H1 (cell line): ENCODE data around the gene DEFB128. TPM values are rescaled to one million over a fixed set of nuclear protein-coding genes. Genes with fewer than 3 reads are reported as not detected.

ENCODE experiments used
- CTCF ChIA-PET: fragments of 300-600 bp; sonication (Branson Sonifier 250); formaldehyde crosslinking; loops from one replicate; lab custom pipeline; 2021; ENCODE audit not compliant: partially characterized antibody; lab: Charles Lee
- POLR2A ChIA-PET: fragments of 300-600 bp; sonication (Branson Sonifier 250); formaldehyde crosslinking; loops from one replicate; lab custom pipeline; 2021; ENCODE audit warnings: inconsistent platforms; ENCODE audit not compliant: partially characterized antibody; lab: Charles Lee
- DNase-seq, 2 experiments: peaks; one replicate each; pipeline versions ENCODE4 v3.0.0 to v3.0.0-alpha.2; 2010 to 2022; ENCODE audit warnings: low spot score in 2 of 2, low read depth in 1 of 2, mixed read lengths in 1 of 2
- FAIRE-seq: peaks from 2 replicates; lab custom pipeline; 2011; peaks lifted over from hg19 to GRCh38; lab: Jason Lieb, UNC
- H2AFZ ChIP-seq: 2 replicates; pipeline ENCODE4 v1.8.1; 2012; ENCODE audit warnings: low read length, inconsistent platforms
- H2AK5ac ChIP-seq: 2 replicates; pipeline ENCODE4 v1.6.1; 2013; ENCODE audit warnings: low read depth, low read length
- H2BK120ac ChIP-seq: replicated peaks from 2 replicates; pipeline ENCODE3; 2013; ENCODE audit warnings: low read depth, low read length, inconsistent platforms
- H2BK12ac ChIP-seq: 2 replicates; pipeline ENCODE4 v1.6.1; 2013; ENCODE audit warnings: low read depth, low read length
- H2BK15ac ChIP-seq: 2 replicates; pipeline ENCODE4 v1.6.1; 2013; ENCODE audit warnings: low read length
- H2BK20ac ChIP-seq: 2 replicates; pipeline ENCODE4 v1.6.1; 2013; ENCODE audit warnings: low read length
- H2BK5ac ChIP-seq: 2 replicates; pipeline ENCODE4 v1.6.1; 2013; ENCODE audit warnings: low read depth, low read length
- H3K14ac ChIP-seq: 2 replicates; pipeline ENCODE4 v1.6.1; 2013; ENCODE audit warnings: inconsistent platforms; ENCODE audit not compliant: insufficient read length
- H3K18ac ChIP-seq: 2 replicates; pipeline ENCODE4 v1.6.1; 2013; ENCODE audit warnings: low read length; ENCODE audit errors: extremely low read depth
- H3K23ac ChIP-seq: 2 replicates; pipeline ENCODE4 v1.6.1; 2013; ENCODE audit warnings: inconsistent platforms; ENCODE audit not compliant: insufficient read length
- H3K23me2 ChIP-seq: 2 replicates; pipeline ENCODE4 v1.6.1; 2013; ENCODE audit warnings: low read depth, low read length
- H3K27ac ChIP-seq: 2 replicates; pipeline ENCODE4 v1.6.1; 2011; ENCODE audit warnings: low read depth, low read length, inconsistent platforms
- H3K27me3 ChIP-seq, 4 experiments: replicated peaks in 1 of 4; 1 replicate in 1 of 4; 2 replicates in 3 of 4; pipeline versions ENCODE4 v1.6.1 to v1.8.1; 2011 to 2013; ENCODE audit warnings: low read length in 3 of 4, mild to moderate bottlenecking in 3 of 4, inconsistent platforms in 2 of 4, mixed read lengths in 2 of 4, moderate library complexity in 1 of 4; ENCODE audit not compliant: control insufficient read depth in 3 of 4, insufficient read depth in 3 of 4; ENCODE audit errors: extremely low read depth in 1 of 4
- H3K36me3 ChIP-seq, 4 experiments: 2 replicates each; pipeline versions ENCODE4 v1.6.1 to v1.8.1; 2011 to 2013; ENCODE audit warnings: mild to moderate bottlenecking in 4 of 4, low read length in 3 of 4, moderate library complexity in 2 of 4, control low read depth in 1 of 4, inconsistent platforms in 1 of 4; ENCODE audit not compliant: insufficient read depth in 4 of 4, control insufficient read depth in 2 of 4
- H3K4ac ChIP-seq: replicated peaks from 2 replicates; pipeline ENCODE3; 2013; ENCODE audit warnings: low read length, low read depth, mixed read lengths, inconsistent platforms; ENCODE audit not compliant: insufficient read length
- H3K4me1 ChIP-seq, 4 experiments: replicated peaks in 1 of 4; 1 replicate in 1 of 4; 2 replicates in 3 of 4; pipeline versions ENCODE4 v1.6.1 to v1.8.1; 2011 to 2013; ENCODE audit warnings: low read length in 3 of 4, inconsistent platforms in 2 of 4, mixed read lengths in 1 of 4; ENCODE audit not compliant: insufficient read depth in 4 of 4, control insufficient read depth in 3 of 4
- H3K4me2 ChIP-seq, 2 experiments: 2 replicates each; pipeline versions ENCODE4 v1.6.1 to v1.8.1; 2011 to 2013; ENCODE audit warnings: low read depth in 2 of 2, low read length in 2 of 2, control low read depth in 1 of 2, inconsistent platforms in 1 of 2, mild to moderate bottlenecking in 1 of 2; ENCODE audit not compliant: insufficient read depth in 1 of 2
- H3K4me3 ChIP-seq, 4 experiments: fragments of 200-600, 300-600 bp in 1 of 4; sonication (generic), shearing (Covaris generic), sonication (Bioruptor Twin) in 1 of 4; 2 replicates each; pipeline versions ENCODE4 v1.5.1 to v1.8.1; 2011 to 2016; ENCODE audit warnings: low read length in 4 of 4, low read depth in 3 of 4, control low read depth in 2 of 4, inconsistent platforms in 2 of 4, mild to moderate bottlenecking in 2 of 4, mixed read lengths in 1 of 4, moderate library complexity in 1 of 4; ENCODE audit not compliant: insufficient read depth in 2 of 4; ENCODE audit errors: extremely low read depth in 1 of 4
- H3K56ac ChIP-seq: replicated peaks from 2 replicates; pipeline ENCODE3; 2013; ENCODE audit warnings: low read depth, mild to moderate bottlenecking, mixed read lengths, low read length, inconsistent platforms; ENCODE audit not compliant: insufficient read length
- H3K79me1 ChIP-seq: 2 replicates; pipeline ENCODE4 v1.6.1; 2013; ENCODE audit warnings: low read depth, low read length, control low read depth
- H3K79me2 ChIP-seq, 2 experiments: 2 replicates each; pipeline versions ENCODE4 v1.6.1 to v1.8.1; 2012 to 2013; ENCODE audit warnings: low read length in 2 of 2, mild to moderate bottlenecking in 2 of 2, inconsistent platforms in 1 of 2; ENCODE audit not compliant: insufficient read depth in 2 of 2, control insufficient read depth in 1 of 2
- H3K9ac ChIP-seq, 4 experiments: replicated peaks in 1 of 4; 1 replicate in 1 of 4; 2 replicates in 3 of 4; pipeline versions ENCODE4 v1.6.1 to v1.8.1; 2011 to 2013; ENCODE audit warnings: low read depth in 3 of 4, low read length in 3 of 4, control low read depth in 2 of 4, mild to moderate bottlenecking in 2 of 4, moderate library complexity in 2 of 4, inconsistent platforms in 1 of 4; ENCODE audit errors: extremely low read depth in 1 of 4
- H3K9me3 ChIP-seq, 2 experiments: 2 replicates each; pipeline versions ENCODE4 v1.6.1 to v1.8.1; 2012 to 2013; ENCODE audit warnings: mild to moderate bottlenecking in 2 of 2, moderate library complexity in 2 of 2, control low read depth in 1 of 2, inconsistent platforms in 1 of 2, low read depth in 1 of 2, low read length in 1 of 2, mixed read lengths in 1 of 2; ENCODE audit not compliant: insufficient read depth in 2 of 2
- H4K20me1 ChIP-seq, 2 experiments: replicated peaks in 1 of 2; 2 replicates each; pipeline versions ENCODE3 to v1.8.1; 2011 to 2013; ENCODE audit warnings: inconsistent platforms in 2 of 2, low read length in 2 of 2, mild to moderate bottlenecking in 1 of 2; ENCODE audit not compliant: insufficient read depth in 2 of 2, control insufficient read depth in 1 of 2
- H4K5ac ChIP-seq: 2 replicates; pipeline ENCODE4 v1.6.1; 2013; ENCODE audit warnings: low read length, low read depth, mixed read lengths, inconsistent platforms; ENCODE audit not compliant: insufficient read length
- H4K8ac ChIP-seq: 2 replicates; pipeline ENCODE4 v1.8.0; 2013; ENCODE audit warnings: mild to moderate bottlenecking, moderate library complexity, low read length, inconsistent platforms; ENCODE audit not compliant: insufficient read depth; ENCODE audit errors: extremely low read depth
- H4K91ac ChIP-seq: replicated peaks from 2 replicates; pipeline ENCODE3; 2013; ENCODE audit warnings: low read length, mixed read lengths, inconsistent platforms; ENCODE audit not compliant: insufficient read length
- ASH2L ChIP-seq: fragments of 200-600, 300-600 bp; sonication (generic); IDR thresholded peaks from one replicate; pipeline ENCODE4 v1.7.1; 2017; ENCODE audit warnings: low read length
- BACH1 ChIP-seq: IDR thresholded peaks from 2 replicates; pipeline ENCODE4 v1.6.1; 2012; ENCODE audit warnings: low read length, improper control_type of control experiment
- MAFK ChIP-seq: IDR thresholded peaks from 2 replicates; pipeline ENCODE4 v1.6.1; 2012; ENCODE audit warnings: low read depth, mild to moderate bottlenecking, improper control_type of control experiment, low read length
- RXRA ChIP-seq: IDR thresholded peaks from 2 replicates; pipeline ENCODE4 v1.6.1; 2011; ENCODE audit warnings: low read depth, mild to moderate bottlenecking, low read length, moderate library complexity; ENCODE audit not compliant: insufficient read depth
- SIRT6 ChIP-seq: IDR thresholded peaks from one replicate; pipeline ENCODE4 v1.7.1; 2012; ENCODE audit warnings: low read length, inconsistent platforms
- SIX5 ChIP-seq: IDR thresholded peaks from 2 replicates; pipeline ENCODE4 v1.6.1; 2011; ENCODE audit warnings: mild to moderate bottlenecking, low read depth, low read length
- SP1 ChIP-seq: IDR thresholded peaks from 2 replicates; pipeline ENCODE4 v1.6.1; 2011; ENCODE audit warnings: low read depth, low read length
- WGBS, 2 experiments: shearing (Covaris generic) in 1 of 2; methylation state at CpG; one replicate each; pipeline versions ENCODE4 v1.1.6 to v1.1.7; 2013 to 2015; ENCODE audit warnings: low lambda C conversion rate in 2 of 2, mixed read lengths in 2 of 2, inconsistent platforms in 1 of 2, low coverage in 1 of 2, missing lambda C conversion rate in 1 of 2; ENCODE audit not compliant: insufficient replicate concordance in 2 of 2, insufficient coverage in 1 of 2, insufficient read length in 1 of 2; ENCODE audit errors: extremely low coverage in 1 of 2, missing lambda C conversion rate in 1 of 2; 5-methylcytosine and 5-hydroxymethylcytosine counted together
- polyA plus RNA-seq, 7 experiments: library from polyadenylated mRNA; depleted of rRNA in 3 of 7; stranded (reverse) in 5 of 7; unstranded in 2 of 7; fragments of >200 nt in 5 of 7; fragments of 200-250 nt in 2 of 7; gene quantifications; 1 replicate in 5 of 7; 2 replicates in 1 of 7; 4 replicates in 1 of 7; pipeline versions ENCODE4 v1.2.1 to v1.2.3, GENCODE V29; 2011 to 2013; ENCODE audit warnings: missing spikeins in 2 of 7, mixed read lengths in 2 of 7
- total RNA-seq: library from RNA; stranded (reverse); fragmentation: NEBNext Ultra II Directional; extraction: Animal tissue kit (Norgen Biotek cat#: 25700); gene quantifications from 2 replicates; pipeline ENCODE4 v1.2.1, GENCODE V29; 2021
- TF ChIP-seq, protein P1 (sequence below): IDR thresholded peaks from 2 replicates; pipeline ENCODE4 v1.6.1; 2012; ENCODE audit warnings: inconsistent platforms

Gene DEFB128
- total and polyA plus RNA-seq, 2 of the 8 experiments (the other 6 are each of a cell fraction or from before 2014, with no cell fraction given): not detected

DNA sequence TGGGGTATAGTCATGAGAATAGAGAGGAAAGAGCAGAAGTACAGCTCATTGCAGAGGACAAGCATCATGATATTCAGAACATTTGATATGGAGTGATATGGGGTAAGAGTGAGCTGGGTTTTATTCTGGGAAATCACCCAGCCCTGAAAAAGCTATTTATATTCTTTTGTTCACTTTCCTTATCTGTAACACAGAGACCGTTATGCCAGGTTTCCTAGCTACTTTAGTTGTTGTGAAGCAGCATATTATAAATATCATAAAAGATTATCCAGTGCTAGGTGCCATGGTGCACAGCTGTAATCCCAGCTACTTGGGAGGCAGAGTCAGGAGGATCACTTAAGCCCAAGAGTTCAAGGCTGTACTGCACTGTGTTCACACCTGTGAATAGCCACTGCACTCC lies 27.8 kb upstream of the DEFB128 start:
- H2AK5ac ChIP-seq: no peak overlapping the region
- H3K56ac ChIP-seq: no peak overlapping the region
- H3K4ac ChIP-seq: no peak overlapping the region
- TF ChIP-seq ASH2L (no peak), BACH1 (no peak), SP1 (no peak), MAFK (no peak), RXRA (no peak), SIX5 (no peak), SIRT6 (no peak)
- TF ChIP-seq, protein P1, sequence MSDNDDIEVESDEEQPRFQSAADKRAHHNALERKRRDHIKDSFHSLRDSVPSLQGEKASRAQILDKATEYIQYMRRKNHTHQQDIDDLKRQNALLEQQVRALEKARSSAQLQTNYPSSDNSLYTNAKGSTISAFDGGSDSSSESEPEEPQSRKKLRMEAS: no peak
- peaks cover 0 to 2% of the 10 kb centered on the region in 2 experiments; a peak in 1 of 4 replicates for H3K9me3 ChIP-seq
- DNase-seq: no peak
- H3K79me1 ChIP-seq: no peaks in the 10 kb centered on the region
- FAIRE-seq: no peak
- H2BK12ac ChIP-seq: no peak overlapping the region
- H4K5ac ChIP-seq: no peak overlapping the region
- no peaks in the 10 kb centered on the region; the same call in 1 of the 2 replicates for H3K23me2 ChIP-seq
- H2BK5ac ChIP-seq: no peak overlapping the region
- peaks cover 0 to 5% (median 0%) of the 10 kb centered on the region in 4 experiments; a peak in 1 of 7 replicates for H3K27me3 ChIP-seq
- CTCF ChIA-PET: interaction anchor here (0.6 to 1.0 kb wide), 3 partner anchors 18 to 113 kb away, joined by 3 to 6 read pairs (median 3); no protein-coding TSS in a partner anchor
- no peak overlapping the region for H4K8ac ChIP-seq
- no peak overlapping the region for H3K4me3 ChIP-seq
- no peak overlapping the region for H3K4me2 ChIP-seq
- no peak overlapping the region for H4K91ac ChIP-seq
- H3K14ac ChIP-seq: no peak overlapping the region
- WGBS, 2 experiments: 70% methylated on average over 1 of the region's 1 CpG; no CpG with 5 or more reads in 1 of the 2 experiments
- H3K23ac ChIP-seq: no peak overlapping the region
- POLR2A ChIA-PET: interaction anchor here (0.8 kb wide), 1 partner anchor 10 kb away, joined by 3 read pairs; the partner anchor contains the start of gene DEFB129
- no peak overlapping the region for H3K9ac ChIP-seq
- no peaks in the 10 kb centered on the region for H4K20me1 ChIP-seq
- no peak overlapping the region for H2BK15ac ChIP-seq
- no peak overlapping the region for H2AFZ ChIP-seq
- no peaks in the 10 kb centered on the region for H3K79me2 ChIP-seq
- H3K4me1 ChIP-seq: no peaks in the 10 kb centered on the region
- no peak overlapping the region for H2BK20ac ChIP-seq
- H2BK120ac ChIP-seq: no peak overlapping the region
- no peak overlapping the region for H3K18ac ChIP-seq
- H3K36me3 ChIP-seq: no peaks in the 10 kb centered on the region
- no peak overlapping the region for H3K27ac ChIP-seq
